ENCODE results near the gene ZBED4.
"Not testable (repeated sequence)": the region's sequence is repeated elsewhere in the genome, so short reads cannot be mapped to it uniquely, and the experiment has no call there.

ZBED4 gene

DNA sequence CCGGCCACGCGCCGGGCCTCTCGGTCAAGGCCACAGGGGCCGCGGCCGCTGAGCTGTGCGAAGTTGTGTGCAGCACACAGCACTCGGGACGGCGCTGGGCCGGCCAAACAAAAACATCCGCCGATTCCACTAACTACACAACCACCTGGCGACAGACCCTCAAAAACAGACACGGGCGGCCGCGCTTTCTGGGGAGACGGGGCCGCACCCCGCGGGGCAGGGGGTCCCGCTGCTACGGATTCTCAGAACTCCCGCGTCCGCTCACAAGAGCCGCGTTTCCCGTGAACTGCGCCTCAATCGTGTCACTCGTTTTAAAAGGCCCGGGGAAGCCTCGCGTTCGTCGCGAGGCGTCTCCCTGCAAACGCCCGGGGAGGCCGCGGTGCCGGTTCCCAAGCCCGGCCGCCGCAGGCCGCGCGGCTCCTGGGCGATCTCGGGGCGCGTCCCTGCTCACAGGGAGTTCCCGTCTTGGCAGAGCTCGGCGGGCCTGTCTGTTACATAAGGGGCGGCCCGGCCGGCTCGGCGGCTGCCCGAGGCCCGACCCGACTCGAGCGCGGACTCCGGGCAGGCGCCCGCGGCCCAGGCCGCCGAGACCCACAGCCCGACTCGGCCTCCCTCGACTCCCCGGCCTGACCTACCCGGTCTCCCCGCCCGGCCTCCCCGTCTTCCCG is 26.9 kb upstream of the ZBED4 start:
- DNase-seq, result no peak

GRCh38 chr22:49827271-49827852 is 26.3 kb upstream of the ZBED4 start:
- DNase-seq, result no peak

- peak; percentile 29 to 40 for DNase-seq
These were observed 25.6 kb upstream of the ZBED4 start, which contains the start of gene BRD1 for GRCh38 chr22:49827853-49828598. TSS of gene BRD1 (minus strand) at chr22:49827873. CDS start at chr22:49824317, 3,556 bp downstream.

GRCh38 chr22:49828599-49828965 is 25.1 kb upstream of the ZBED4 start:
- DNase-seq, result no peak

DNA sequence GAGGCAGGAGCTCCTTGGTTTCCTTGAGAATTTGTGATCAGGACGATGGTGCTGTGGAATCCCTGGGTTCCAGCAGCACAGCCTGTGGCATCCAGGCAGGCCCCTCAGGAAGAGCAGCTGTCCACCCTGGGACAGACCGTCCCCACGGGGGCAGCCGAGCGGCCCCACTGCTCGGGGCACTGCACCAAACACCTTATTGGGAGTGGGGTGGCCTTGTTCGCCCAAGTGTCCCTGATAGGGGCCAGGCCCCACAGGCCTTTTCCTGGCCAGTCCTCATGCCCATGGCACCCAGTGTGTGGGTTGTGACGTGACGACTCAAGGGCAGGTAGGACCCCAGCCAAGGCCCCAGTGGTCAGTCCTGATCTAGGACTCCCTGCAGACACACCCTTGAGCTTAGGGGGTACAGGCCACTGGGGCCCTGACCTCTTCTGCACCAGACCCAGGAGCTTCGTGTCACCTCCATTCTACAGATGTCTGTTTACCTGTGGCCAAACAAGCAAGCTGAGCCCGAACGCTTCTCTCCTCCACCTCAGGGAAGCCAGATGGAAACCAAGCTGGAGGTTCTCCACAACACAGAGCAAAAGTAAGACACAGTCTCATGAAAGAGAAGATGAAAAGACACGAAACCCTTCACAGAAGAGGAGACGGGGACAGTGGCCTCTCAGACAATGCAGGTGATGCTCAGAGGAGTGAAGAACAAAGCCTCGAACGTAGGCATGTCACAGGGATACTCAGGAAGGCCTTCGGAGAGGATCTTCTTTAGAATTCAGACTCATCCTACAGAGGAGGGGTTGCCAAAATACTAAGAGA is 24.4 kb upstream of the ZBED4 start:
- no peak for DNase-seq

- no peak for DNase-seq
These were observed 20.2 kb upstream of the ZBED4 start for GRCh38 chr22:49833340-49834007.

DNA sequence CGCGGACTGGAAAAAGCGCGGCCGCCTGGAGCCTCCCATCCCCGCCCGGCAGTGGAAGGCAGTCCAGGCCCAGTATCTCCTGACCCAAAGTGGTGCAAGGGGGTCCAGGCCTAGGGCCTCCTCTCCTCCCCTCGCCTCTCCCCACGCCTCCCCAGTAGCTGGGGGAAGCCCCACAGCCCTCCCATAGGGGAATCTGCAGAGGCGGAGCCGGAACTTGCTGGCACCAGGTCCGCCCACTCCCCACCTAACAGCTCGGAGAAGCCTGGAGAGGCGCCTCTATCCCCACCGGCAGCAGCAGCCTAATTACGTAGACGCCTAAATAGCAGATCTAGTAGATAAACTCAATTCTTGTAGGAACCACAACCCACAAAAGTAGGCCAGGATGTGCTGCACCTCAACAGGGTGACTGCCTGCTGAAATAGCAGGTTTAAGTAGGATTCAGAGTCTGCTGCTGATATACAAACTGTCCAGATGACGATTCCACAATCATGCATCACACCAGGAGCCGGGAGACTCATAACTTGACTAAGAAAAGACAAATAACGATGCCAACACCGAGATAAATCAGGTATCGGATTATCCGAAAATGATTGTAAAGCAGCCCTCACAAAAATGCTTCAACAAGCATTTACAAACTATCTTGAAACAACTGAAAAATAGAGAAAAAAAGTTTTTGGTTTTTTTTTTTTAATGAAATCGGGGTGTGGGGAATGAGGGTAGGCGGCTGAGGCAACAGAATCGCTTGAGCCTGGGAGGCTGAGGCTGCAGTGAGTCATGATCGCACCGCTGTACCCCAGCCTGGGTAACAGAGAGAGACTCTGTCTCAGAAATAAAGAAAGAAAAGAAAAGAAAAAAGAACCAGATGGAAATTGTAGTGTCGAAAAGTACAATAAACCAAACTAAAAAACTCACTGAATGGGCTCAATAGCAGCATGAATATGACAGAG is 14.6 kb upstream of the ZBED4 start:
- DNase-seq, result peak; percentile 87 to 88

DNA sequence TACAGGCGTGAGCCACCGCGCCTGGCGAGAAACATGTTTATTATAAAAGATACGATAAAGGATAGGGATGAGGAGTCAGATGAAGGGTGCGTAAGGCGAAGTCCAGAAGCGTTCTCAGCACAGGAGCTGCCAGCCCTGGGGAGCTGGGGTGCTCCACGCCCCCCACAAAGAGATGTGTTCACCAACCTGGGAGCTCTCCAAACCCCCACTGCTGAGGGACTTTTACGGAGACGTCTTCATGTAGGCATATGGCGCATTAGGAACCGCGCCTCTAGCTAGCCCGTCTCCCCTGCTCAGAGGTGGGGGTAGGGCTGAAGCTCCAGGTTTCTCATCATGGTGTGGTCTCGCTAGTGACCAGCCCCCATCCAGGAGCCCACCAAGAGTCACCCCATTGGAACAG is 8.4 kb upstream of the ZBED4 start:
- no peak for DNase-seq

DNA sequence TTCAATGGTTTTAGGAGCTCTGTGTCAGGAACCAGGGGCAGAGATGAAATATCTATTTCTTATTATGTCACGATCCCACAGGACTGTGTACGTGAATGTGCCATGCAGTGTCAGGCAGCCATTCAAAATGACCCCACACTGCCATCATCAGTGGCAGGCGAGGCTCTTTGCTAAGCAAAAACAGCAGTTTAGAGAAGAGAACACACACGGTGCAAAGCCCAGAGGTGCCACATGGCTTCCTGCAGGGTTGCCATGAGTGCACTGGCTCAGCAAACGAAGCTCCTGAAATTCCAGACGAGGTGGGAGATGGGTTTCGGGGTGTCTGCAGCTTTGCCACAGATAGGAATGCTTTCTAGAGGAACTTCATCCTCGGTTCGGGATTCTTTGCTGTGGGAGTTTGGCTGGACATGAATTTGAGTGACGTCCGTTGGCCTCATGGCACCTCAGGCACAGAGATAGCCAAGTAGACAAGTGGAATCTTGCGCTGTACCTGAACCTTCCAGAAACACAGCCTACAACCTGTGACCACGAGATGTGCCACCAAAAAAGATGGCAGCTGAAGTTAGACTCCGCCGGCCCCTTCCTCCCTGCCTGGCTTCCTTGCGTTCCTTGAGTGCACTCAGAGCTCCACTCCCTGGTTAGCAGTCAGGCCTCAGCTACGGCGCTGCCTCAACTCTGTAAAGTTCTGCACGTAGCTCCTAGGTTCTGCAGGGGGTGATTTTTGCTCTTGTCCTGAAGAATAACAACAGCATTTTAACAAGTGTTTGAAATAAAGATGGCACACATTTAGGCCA is 7.8 kb upstream of the ZBED4 start:
- DNase-seq, result no peak

DNA sequence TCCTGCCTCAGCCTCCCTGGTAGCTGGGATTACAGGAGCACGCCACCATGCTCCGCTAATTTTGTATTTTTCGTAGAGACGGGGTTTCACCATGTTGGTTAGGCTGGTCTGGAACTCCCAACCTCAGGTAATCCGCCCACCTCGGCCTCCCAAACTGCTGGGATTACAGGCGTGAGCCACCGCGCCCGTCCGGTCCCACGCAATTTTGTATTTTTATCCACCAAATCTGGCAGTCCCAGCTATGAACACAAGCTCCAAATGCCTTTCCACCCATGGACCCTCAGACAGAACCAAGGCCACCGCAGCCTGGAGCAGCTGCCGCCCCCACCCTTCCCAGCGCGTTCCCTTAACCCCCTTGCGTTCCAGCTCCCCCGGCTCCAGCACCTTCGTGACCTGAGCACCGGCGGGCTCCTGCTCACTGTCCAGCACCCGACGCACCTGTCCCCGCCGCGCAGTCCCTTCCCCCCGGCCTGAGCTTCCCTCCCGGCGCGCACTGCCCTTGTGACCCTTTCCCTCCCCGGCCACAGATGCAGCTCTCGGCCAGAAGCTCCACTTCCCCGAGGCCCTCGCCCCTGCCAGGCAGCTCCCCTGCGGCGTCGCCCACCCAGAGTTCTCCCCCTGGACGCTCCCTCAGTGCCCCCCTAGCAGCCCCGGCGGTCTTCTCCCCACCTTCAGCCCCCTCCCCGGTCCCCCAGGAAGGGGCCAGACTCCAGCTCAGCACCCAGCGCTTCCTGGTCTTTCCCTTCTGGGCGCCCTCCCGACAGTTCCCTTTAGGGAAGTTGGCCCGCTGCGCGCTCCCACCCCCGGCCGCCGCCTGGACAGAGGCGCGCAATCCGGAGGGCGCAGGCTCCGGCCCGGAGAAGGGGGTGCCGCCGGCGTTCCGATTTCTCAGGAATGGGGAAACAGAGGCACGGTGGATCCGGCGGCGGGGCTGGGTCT is 5.6 kb upstream of the ZBED4 start:
- DNase-seq, result no peak

- DNase-seq, result no peak
These were observed 4.9 kb upstream of the ZBED4 start for GRCh38 chr22:49848690-49849160.

DNA sequence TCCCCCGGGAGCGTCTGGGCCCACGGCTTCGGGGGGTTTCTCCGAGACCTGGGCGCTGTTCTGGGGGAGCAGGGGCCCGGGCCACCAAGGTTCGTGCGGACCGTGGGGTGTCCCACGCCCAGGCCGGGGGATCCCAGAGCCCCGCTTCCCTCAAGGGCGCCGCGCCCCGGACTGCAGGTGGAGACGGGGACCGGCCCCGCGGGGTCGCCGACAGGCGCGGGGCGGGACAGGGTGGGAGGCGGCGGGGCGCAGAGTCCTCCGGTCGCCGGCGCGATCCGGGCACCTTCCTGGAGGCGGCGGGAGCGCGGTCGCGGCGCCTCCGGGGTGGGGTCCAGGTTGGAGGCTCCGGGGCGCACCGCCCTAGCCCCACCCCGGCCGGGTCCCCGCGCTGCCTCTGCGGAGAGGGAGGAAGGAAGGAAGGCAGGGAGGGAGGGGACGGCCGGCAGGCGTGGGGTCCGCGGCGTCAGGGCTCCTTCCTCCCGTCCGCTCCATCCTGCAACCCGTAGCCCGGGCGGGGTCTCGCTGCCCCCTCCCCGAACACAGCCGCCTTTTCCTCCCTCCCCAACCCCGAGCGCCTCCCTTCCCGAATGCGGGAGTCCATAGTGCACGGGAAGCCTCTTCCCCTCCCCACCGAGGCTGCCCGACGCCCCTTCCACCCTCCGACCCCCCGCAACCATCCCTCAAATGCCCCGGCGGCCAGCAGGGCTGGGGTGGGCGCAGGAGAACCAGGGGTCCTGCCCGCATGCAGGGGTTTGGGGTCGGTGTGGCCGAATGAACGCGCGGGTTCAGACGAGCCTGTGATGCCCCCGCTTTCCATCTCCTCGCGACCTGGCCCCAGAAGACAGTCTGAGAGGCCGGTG is 4.3 kb upstream of the ZBED4 start:
- no peak for DNase-seq

- DNase-seq, result no peak
These were observed 3.4 kb upstream of the ZBED4 start for GRCh38 chr22:49850021-49850911.

- no peak for DNase-seq
These were observed 2.5 kb upstream of the ZBED4 start for GRCh38 chr22:49850959-49851802.

GRCh38 chr22:49852568-49852897 is 1.1 kb upstream of the ZBED4 start:
- not testable (repeated sequence) for DNase-seq
